Cardiac fibroblast (primary cell): Measurements from ENCODE around the gene HBS1L.
"Not testable (repeated sequence)": the region's sequence is repeated elsewhere in the genome, so short reads cannot be mapped to it uniquely, and the experiment has no call there.

Experiments
- DNase-seq, 2 donors: peaks; one replicate each; pipeline versions ENCODE4 v3.0.0 to v3.0.0-alpha.2; 2010; ENCODE audit warnings: low read depth in 2 of 2
- H3K4me3 ChIP-seq, 2 donors: replicated peaks in 1 of 2; 1 replicate in 1 of 2; 2 replicates in 1 of 2; pipeline ENCODE4 v1.5.1; 2011; ENCODE audit warnings: low read depth in 2 of 2, low read length in 2 of 2, mild to moderate bottlenecking in 2 of 2, moderate library complexity in 1 of 2
- TF ChIP-seq, protein P1 (sequence below): IDR thresholded peaks from one replicate; pipeline ENCODE4 v1.5.1; 2011; ENCODE audit warnings: low read depth, mild to moderate bottlenecking, low read length, inconsistent platforms

Gene HBS1L

DNA sequence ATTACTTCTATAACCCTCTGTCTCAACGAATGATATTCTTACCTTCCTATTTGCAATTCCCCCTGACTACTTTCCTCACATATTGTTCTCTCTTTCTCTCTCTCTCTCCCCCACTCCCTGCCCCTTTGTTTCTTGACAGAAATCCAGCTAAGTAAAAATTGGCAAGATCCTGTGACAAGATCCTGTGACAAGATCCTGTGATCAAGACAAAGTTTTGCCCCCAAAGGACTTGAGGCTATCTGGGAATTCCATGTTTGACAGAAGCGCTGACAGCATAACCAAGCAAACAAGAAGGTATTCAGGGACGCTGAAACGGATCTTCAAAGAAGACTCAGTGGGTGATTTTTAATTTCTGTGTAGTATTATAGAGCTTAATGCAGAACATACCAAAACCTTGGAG lies 5.5 kb upstream of the HBS1L start:
- no peak for DNase-seq
- TF ChIP-seq, protein P1, sequence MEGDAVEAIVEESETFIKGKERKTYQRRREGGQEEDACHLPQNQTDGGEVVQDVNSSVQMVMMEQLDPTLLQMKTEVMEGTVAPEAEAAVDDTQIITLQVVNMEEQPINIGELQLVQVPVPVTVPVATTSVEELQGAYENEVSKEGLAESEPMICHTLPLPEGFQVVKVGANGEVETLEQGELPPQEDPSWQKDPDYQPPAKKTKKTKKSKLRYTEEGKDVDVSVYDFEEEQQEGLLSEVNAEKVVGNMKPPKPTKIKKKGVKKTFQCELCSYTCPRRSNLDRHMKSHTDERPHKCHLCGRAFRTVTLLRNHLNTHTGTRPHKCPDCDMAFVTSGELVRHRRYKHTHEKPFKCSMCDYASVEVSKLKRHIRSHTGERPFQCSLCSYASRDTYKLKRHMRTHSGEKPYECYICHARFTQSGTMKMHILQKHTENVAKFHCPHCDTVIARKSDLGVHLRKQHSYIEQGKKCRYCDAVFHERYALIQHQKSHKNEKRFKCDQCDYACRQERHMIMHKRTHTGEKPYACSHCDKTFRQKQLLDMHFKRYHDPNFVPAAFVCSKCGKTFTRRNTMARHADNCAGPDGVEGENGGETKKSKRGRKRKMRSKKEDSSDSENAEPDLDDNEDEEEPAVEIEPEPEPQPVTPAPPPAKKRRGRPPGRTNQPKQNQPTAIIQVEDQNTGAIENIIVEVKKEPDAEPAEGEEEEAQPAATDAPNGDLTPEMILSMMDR: no peak

DNA sequence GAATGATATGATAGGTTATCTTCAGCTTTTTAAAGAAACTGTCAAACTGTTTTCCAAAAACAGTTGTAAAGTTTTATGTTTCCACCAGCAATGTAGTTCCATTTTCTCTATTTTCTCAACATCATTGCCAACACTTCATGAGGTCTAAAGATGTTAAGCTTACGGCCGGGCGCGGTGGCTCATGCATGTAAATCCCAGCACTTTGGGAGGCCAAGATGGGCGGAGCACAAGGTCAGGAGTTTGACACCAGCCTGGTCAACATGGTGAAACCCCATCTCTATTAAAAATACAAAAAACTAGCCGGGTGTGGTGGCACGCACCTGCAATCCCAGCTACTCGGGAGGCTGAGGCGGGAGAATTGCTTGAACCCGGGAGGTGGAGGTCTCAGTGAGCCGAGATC lies 3.7 kb upstream of the HBS1L start:
- H3K4me3 ChIP-seq, DNase-seq: not testable (repeated sequence)

More for the DNA sequence above, 5.5 kb upstream of the HBS1L start:
- H3K4me3 ChIP-seq: no peak overlapping the region

DNA sequence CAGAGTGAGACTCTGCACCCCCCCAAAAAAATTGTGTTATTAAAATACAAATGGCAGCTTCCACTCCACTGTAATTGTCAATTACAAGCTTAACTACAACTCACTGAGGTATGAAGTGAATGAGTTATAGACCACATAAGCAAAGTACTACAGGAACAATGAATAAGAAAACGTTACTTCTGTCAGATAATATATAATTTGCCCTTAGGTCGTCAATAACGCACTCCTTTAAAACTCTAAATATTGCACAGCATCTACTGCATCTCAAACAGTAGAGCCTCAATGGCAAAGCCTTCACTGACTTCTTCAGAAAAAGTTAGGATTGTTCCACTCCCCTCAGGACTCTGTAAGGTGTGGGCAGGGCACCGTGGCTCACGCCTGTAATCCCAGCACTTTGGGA lies 2.0 kb upstream of the HBS1L start:
- TF ChIP-seq, protein P1: no peak
- no peak overlapping the region for H3K4me3 ChIP-seq
- no peak for DNase-seq

DNA sequence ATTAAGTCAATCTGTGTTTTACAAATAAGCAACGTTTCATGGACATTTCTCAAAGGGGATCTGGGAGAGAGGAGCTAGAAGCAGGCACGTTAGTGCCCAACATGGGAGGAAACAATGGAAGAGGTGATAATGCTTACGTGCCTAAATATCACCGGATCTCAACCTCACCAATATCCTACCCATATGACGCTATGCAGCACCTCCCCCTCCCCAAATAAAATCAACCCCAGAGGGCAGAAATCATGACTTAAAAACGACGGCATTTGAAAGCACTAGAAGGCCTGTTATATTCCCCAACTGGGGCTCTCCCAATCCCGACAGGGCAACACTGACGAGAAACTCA lies 425 bp downstream of the HBS1L start:
- peak overlapping the region; percentile 93 to 99 for H3K4me3 ChIP-seq
- TF ChIP-seq, protein P1: no peak
- no peak for DNase-seq

DNA sequence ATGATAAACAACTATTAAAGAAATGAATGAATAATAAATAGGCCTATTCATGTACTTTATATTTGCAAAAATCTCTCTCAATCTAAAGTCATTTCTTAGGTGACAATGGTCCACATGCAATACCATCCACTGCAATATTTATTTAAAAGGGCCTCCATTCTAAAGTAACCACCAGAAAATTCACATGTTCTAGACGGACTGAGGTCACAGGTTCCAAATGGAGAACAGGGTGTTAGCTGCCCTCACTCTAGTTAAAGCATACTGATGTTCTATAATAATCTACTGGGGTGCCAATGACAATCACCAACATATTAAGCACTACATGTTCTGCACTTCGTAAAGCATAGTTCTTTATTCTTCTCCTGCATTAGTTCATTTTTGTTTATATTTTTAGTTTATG lies 1.2 kb downstream of the HBS1L start:
- no peak for DNase-seq
- TF ChIP-seq, protein P1: no peak
- peak overlapping the region; percentile 93 to 99 for H3K4me3 ChIP-seq

DNA sequence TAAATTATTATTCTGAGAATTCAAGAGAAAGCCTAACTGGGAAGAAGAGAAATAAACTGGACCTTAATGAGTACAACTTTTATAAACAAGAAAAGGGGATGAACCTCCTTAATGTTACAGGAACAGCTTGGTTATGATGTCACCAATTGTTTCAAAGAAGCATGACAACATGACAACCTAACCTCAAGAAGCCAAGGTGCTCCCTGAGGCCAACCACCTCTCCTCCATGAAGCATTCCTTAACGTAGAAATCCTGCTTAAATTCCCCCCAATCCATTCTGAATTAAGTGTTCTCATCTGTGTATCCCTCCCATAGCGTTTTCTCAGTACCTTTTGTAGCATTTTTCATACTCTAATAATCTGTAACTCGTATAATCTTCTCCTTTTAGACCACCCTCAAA lies 1.7 kb downstream of the HBS1L start:
- H3K4me3 ChIP-seq: no peak overlapping the region
- TF ChIP-seq, protein P1: no peak
- no peak for DNase-seq

DNA sequence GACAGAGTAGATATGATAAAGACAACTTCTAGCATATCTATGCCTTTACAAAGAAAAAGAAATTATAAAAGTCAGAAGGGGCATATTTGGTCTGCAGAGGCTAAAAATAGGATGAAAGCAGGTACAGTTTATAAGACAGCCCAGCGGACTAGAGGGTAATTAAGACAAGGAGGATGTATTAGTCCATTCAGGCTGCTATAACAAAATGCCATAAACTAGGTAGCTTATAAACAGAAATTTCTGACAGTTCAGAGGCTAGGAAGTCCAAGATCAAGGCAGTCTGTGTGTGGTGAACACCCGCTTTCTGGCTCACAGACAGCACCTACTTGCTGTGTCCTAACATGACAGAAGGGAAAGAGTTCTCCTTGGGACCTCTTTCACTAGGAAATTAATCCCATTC lies 5.7 kb downstream of the HBS1L start:
- TF ChIP-seq, protein P1: no peak
- H3K4me3 ChIP-seq: no peak overlapping the region
- DNase-seq: no peak
